Glutamatergic neuron (in vitro differentiated cells): ENCODE results near the gene DRD5. TPM values are rescaled to one million over a fixed set of nuclear protein-coding genes. Genes with fewer than 3 reads are reported as not detected.

Experiments
- DNase-seq: peaks from one replicate; pipeline ENCODE4 v3.0.0; 2022
- H3K27ac Mint-ChIP-seq: one replicate; pipeline ENCODE4 v1.8.0; 2020; ENCODE audit warnings: mild to moderate bottlenecking, mixed read lengths, inconsistent platforms; ENCODE audit not compliant: unreplicated experiment
- H3K27me3 Mint-ChIP-seq: one replicate; pipeline ENCODE4 v1.8.0; 2020; ENCODE audit warnings: mild to moderate bottlenecking, moderate library complexity, mixed read lengths, inconsistent platforms; ENCODE audit not compliant: unreplicated experiment
- H3K36me3 Mint-ChIP-seq: one replicate; pipeline ENCODE4 v1.8.0; 2020; ENCODE audit warnings: mild to moderate bottlenecking, mixed read lengths, inconsistent platforms; ENCODE audit not compliant: unreplicated experiment
- H3K4me1 Mint-ChIP-seq: one replicate; pipeline ENCODE4 v1.8.0; 2020; ENCODE audit warnings: mild to moderate bottlenecking, low read depth, mixed read lengths, inconsistent platforms; ENCODE audit not compliant: unreplicated experiment
- H3K4me3 Mint-ChIP-seq: one replicate; pipeline ENCODE4 v1.8.0; 2020; ENCODE audit warnings: mild to moderate bottlenecking, mixed read lengths, inconsistent platforms; ENCODE audit not compliant: unreplicated experiment
- H3K9me3 Mint-ChIP-seq: one replicate; pipeline ENCODE4 v1.8.0; 2020; ENCODE audit warnings: mild to moderate bottlenecking, moderate library complexity, mixed read lengths, inconsistent platforms; ENCODE audit not compliant: unreplicated experiment
- total RNA-seq: library from RNA; stranded (reverse); fragmentation: NEBNext Ultra II Directional; extraction: Animal tissue kit (Norgen Biotek cat#: 25700); gene quantifications from one replicate; pipeline ENCODE4 v1.2.1, GENCODE V29; 2021; ENCODE audit not compliant: unreplicated experiment
- TF ChIP-seq, protein P1 (sequence below): fragments of 200-600 bp; sonication (generic); IDR thresholded peaks from one replicate; pipeline ENCODE4 v1.5.0; 2021; ENCODE audit not compliant: partially characterized antibody, unreplicated experiment

The DRD5 gene
- total RNA-seq, 1 donor from 2014 or later: not detected

GRCh38 chr4:9816285-9816684, 34.9 kb downstream of the DRD5 start:
- H3K9me3 Mint-ChIP-seq: peaks cover under 1% of the 10 kb centered on the region
- H3K4me3 Mint-ChIP-seq: no peak overlapping the region
- no peaks in the 10 kb centered on the region for H3K27me3 Mint-ChIP-seq
- TF ChIP-seq, protein P1, sequence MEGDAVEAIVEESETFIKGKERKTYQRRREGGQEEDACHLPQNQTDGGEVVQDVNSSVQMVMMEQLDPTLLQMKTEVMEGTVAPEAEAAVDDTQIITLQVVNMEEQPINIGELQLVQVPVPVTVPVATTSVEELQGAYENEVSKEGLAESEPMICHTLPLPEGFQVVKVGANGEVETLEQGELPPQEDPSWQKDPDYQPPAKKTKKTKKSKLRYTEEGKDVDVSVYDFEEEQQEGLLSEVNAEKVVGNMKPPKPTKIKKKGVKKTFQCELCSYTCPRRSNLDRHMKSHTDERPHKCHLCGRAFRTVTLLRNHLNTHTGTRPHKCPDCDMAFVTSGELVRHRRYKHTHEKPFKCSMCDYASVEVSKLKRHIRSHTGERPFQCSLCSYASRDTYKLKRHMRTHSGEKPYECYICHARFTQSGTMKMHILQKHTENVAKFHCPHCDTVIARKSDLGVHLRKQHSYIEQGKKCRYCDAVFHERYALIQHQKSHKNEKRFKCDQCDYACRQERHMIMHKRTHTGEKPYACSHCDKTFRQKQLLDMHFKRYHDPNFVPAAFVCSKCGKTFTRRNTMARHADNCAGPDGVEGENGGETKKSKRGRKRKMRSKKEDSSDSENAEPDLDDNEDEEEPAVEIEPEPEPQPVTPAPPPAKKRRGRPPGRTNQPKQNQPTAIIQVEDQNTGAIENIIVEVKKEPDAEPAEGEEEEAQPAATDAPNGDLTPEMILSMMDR: no peak
- H3K4me1 Mint-ChIP-seq: no peaks in the 10 kb centered on the region
- H3K27ac Mint-ChIP-seq: no peak overlapping the region
- no peak for DNase-seq
- H3K36me3 Mint-ChIP-seq: peaks cover 6% of the 10 kb centered on the region

GRCh38 chr4:9820343-9820742, 38.9 kb downstream of the DRD5 start:
- Mint-ChIP-seq H3K27ac (no peak overlapping the region), H3K27me3 (no peaks in the 10 kb centered on the region), H3K4me3 (no peak overlapping the region), H3K4me1 (no peaks in the 10 kb centered on the region), H3K9me3 (no peaks in the 10 kb centered on the region), H3K36me3 (no peaks in the 10 kb centered on the region)
- TF ChIP-seq, protein P1: no peak
- DNase-seq: no peak

GRCh38 chr4:9825049-9825448, 43.6 kb downstream of the DRD5 start:
- peaks cover 2% of the 10 kb centered on the region for H3K27me3 Mint-ChIP-seq
- peaks cover 2% of the 10 kb centered on the region for H3K9me3 Mint-ChIP-seq
- H3K4me3 Mint-ChIP-seq: no peak overlapping the region
- no peaks in the 10 kb centered on the region for H3K4me1 Mint-ChIP-seq
- DNase-seq: no peak
- TF ChIP-seq, protein P1: no peak
- no peak overlapping the region for H3K27ac Mint-ChIP-seq
- no peaks in the 10 kb centered on the region for H3K36me3 Mint-ChIP-seq

DNA sequence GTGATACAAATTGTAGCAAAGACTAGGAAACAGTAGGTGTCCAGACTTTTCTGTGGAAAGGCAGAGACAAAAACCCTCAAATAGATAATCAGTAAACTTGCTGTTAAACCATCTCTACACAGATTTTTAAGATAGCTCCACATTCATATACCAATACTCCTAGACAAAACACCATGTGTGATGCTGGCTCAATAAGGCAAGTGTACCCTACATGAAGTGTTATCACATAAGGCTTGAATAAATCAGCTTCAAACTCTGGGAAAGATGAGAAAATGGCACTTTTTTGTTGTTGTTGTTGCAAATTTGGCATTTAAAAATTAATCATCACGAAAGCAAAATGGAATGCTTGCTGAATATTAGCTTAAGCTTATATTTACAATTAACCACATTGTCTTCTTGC, 45.1 kb downstream of the DRD5 start:
- Mint-ChIP-seq H3K27ac (no peak overlapping the region), H3K36me3 (no peaks in the 10 kb centered on the region), H3K4me3 (no peak overlapping the region), H3K4me1 (no peaks in the 10 kb centered on the region), H3K27me3 (peaks cover 2% of the 10 kb centered on the region), H3K9me3 (peaks cover 2% of the 10 kb centered on the region)
- TF ChIP-seq, protein P1: no peak
- no peak for DNase-seq

GRCh38 chr4:9832640-9833039, 51.2 kb downstream of the DRD5 start:
- TF ChIP-seq, protein P1: no peak

More at GRCh38 chr4:9832640-9833039, 51.2 kb downstream of the DRD5 start:
- peaks cover 3% of the 10 kb centered on the region for H3K9me3 Mint-ChIP-seq
- no peak for DNase-seq
- H3K27ac Mint-ChIP-seq: no peak overlapping the region
- no peak overlapping the region for H3K4me3 Mint-ChIP-seq
- no peaks in the 10 kb centered on the region for H3K36me3 Mint-ChIP-seq
- H3K27me3 Mint-ChIP-seq: peaks cover 11% of the 10 kb centered on the region
- H3K4me1 Mint-ChIP-seq: no peaks in the 10 kb centered on the region
